ENCODE results near the gene MCC.

DNA sequence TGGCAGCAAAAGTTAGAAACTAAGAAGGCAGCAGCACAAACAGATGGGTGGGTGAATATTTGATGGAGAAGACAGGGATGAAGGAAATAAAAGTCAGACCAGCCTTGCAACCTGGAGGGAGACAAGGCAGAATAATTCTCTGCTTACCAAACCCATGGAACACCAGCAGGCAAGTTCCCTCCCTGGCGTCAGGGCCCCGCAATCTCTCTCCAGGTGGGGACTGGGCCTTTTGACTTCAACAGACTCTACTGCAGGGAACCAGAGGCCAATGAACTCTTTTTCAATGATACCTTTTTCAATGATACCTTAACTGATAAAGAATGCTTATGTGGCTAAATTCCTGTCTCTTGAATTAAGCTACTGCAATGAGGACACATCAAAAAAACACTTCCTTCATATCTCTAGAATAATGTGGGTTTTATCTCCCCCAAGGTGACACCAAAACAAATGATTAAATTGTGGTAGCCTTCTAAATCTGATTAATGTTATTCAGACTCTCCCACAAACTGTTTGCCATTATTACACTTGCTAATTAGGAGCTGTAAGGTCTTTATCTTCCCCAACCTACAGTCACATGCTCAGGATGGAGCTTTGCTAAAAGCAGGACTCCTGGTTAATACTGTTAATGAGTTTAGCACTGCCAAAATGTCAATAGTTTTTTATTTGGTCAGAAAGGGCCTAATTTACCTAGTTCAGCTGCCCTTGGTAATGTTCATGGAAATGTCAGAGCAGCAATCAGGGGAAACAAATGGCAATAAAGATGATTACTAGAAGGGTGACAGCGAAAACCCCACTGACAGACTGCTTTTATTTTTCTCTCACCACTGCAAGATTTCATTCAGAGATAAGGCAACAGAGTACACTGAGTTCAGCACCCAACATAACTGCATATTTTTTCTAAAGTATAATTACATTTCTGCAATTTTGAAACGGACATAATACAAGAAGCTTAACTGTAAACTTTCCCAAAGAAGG is 218.9 kb downstream of the MCC start:
- TF ChIP-seq, protein P1, sequence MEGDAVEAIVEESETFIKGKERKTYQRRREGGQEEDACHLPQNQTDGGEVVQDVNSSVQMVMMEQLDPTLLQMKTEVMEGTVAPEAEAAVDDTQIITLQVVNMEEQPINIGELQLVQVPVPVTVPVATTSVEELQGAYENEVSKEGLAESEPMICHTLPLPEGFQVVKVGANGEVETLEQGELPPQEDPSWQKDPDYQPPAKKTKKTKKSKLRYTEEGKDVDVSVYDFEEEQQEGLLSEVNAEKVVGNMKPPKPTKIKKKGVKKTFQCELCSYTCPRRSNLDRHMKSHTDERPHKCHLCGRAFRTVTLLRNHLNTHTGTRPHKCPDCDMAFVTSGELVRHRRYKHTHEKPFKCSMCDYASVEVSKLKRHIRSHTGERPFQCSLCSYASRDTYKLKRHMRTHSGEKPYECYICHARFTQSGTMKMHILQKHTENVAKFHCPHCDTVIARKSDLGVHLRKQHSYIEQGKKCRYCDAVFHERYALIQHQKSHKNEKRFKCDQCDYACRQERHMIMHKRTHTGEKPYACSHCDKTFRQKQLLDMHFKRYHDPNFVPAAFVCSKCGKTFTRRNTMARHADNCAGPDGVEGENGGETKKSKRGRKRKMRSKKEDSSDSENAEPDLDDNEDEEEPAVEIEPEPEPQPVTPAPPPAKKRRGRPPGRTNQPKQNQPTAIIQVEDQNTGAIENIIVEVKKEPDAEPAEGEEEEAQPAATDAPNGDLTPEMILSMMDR (IDR thresholded peaks at IDR 0.05): no peak
- no peak for TF ChIP-seq POLR2A (IDR thresholded peaks at IDR 0.05)
